Naive B cell (primary cell): ENCODE measurements around the gene DPH6. TPM values are rescaled to one million over a fixed set of nuclear protein-coding genes. Genes with fewer than 3 reads are reported as not detected.
A peak's percentile ranks its signal among the peaks of the same experiment; 100 is the strongest.

Experiments
- ATAC-seq, 2 donors: fragments of 150-1000 bp; cut with Tn5 transposase; 2 replicates each; pipeline ENCODE4 v1.10.0; 2021; ENCODE audit warnings: low read depth in 2 of 2, mild to moderate bottlenecking in 2 of 2, moderate library complexity in 2 of 2
- DNase-seq: peaks from one replicate; pipeline ENCODE4 v3.0.0; 2022
- H3K27ac Mint-ChIP-seq, 6 donors: one replicate each; pipeline ENCODE4 v1.8.0; 2020 to 2022; ENCODE audit warnings: mild to moderate bottlenecking in 6 of 6, mixed read lengths in 6 of 6, moderate library complexity in 5 of 6, inconsistent platforms in 2 of 6
- H3K27me3 Mint-ChIP-seq, 3 donors: one replicate each; pipeline ENCODE4 v1.8.0; 2021 to 2022; ENCODE audit warnings: mixed read lengths in 3 of 3, mild to moderate bottlenecking in 1 of 3
- H3K36me3 Mint-ChIP-seq, 2 donors: one replicate each; pipeline ENCODE4 v1.8.0; 2020 to 2022; ENCODE audit warnings: mixed read lengths in 2 of 2, inconsistent platforms in 1 of 2, mild to moderate bottlenecking in 1 of 2
- H3K4me1 Mint-ChIP-seq, 3 donors: one replicate each; pipeline ENCODE4 v1.8.0; 2020 to 2022; ENCODE audit warnings: mixed read lengths in 3 of 3, inconsistent platforms in 1 of 3, mild to moderate bottlenecking in 1 of 3, moderate library complexity in 1 of 3
- H3K4me3 Mint-ChIP-seq, 8 donors: one replicate each; pipeline ENCODE4 v1.8.0; 2020 to 2022; ENCODE audit warnings: mild to moderate bottlenecking in 8 of 8, mixed read lengths in 8 of 8, moderate library complexity in 8 of 8, inconsistent platforms in 2 of 8
- H3K9me3 Mint-ChIP-seq, 7 donors: one replicate each; pipeline ENCODE4 v1.8.0; 2020 to 2022; ENCODE audit warnings: mixed read lengths in 7 of 7, mild to moderate bottlenecking in 5 of 7, inconsistent platforms in 2 of 7, moderate library complexity in 1 of 7
- polyA plus RNA-seq, 6 donors: library from polyadenylated mRNA; unstranded; fragments of 300-500 nt; fragmentation: Illumina TruSeq; gene quantifications; one replicate each; pipeline ENCODE4 v1.2.3, GENCODE V29; 2021; ENCODE audit warnings: low read depth in 6 of 6

The DPH6 gene
- polyA plus RNA-seq, 6 donors from 2014 or later, result 14.1 to 31.0 (median 22.3) TPM

DNA sequence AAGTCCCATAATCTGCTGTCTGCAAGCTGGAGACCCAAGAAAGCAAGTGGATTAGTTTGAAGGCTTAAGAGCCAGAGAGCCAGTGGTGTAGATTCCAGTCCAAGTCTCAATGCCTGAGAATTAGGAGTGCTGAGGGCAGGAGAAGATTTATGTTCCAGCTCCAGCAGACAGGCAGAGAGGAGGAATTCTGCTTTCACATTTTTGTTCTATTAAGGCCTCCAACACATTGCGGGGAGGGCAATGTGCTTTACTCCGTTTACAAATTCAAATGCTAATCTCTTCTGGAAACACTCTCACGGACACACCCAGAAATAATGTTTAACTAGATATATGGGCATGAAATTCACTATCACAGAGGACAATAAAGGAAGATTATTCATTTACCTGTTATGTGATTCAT is 54.0 kb downstream of the DPH6 start:
- no peak overlapping the region for H3K27ac Mint-ChIP-seq
- DNase-seq (no peak), ATAC-seq (no peak)
- peaks cover 5 to 6% (median 5%) of the 10 kb centered on the region in 3 donors for H3K4me1 Mint-ChIP-seq
- H3K9me3 Mint-ChIP-seq, result peaks cover 7 to 21% (median 12%) of the 10 kb centered on the region in 7 donors
- H3K36me3 Mint-ChIP-seq, result peaks cover 16 to 26% of the 10 kb centered on the region in 2 donors
- no peak overlapping the region for H3K4me3 Mint-ChIP-seq
- no peaks in the 10 kb centered on the region for H3K27me3 Mint-ChIP-seq

DNA sequence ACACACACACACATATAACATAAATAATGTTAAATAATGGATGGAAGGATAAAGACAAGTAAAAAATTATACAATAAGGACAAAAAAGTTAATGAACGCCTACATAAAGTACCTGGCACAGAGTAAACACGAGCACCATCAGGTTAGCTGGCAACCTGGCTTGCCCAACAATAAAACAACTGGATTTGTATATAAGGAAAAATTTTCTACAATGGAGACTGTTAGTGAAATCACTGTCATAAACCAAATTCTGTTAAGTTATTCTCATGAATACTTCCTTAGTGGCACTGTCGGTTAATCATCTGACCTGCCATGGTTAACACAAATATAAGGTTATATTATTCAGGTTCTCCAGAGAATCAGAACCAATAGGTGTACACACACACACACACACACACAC is 54.8 kb downstream of the DPH6 start:
- H3K36me3 Mint-ChIP-seq, result peaks cover 24 to 31% of the 10 kb centered on the region in 2 donors
- H3K9me3 Mint-ChIP-seq, result peaks cover 9 to 27% (median 18%) of the 10 kb centered on the region in 7 donors
- no peaks in the 10 kb centered on the region for H3K4me1 Mint-ChIP-seq
- no peak overlapping the region for H3K4me3 Mint-ChIP-seq
- H3K27me3 Mint-ChIP-seq, result no peaks in the 10 kb centered on the region
- no peak overlapping the region for H3K27ac Mint-ChIP-seq
- no peak for ATAC-seq
- no peak for DNase-seq

DNA sequence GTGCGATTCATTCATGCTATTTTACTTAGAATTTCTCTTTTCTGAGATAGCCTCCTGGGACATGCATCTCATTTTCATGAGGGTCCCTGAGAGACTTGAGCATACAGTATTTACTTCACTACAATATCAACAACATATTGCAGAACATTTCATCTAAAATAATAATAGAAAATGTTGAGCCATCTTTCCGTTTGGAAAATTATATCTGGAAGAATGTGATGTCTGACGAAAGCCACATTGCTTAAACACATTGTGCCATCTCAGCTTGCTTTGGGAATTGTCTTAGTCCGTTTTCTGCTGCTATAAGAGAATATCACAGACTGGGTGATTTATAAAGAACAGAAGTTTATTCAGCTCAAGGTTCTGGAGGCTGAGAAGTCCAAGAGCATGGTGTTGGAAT is 55.5 kb downstream of the DPH6 start:
- Mint-ChIP-seq H3K27ac (no peak overlapping the region), H3K4me1 (no peaks in the 10 kb centered on the region), H3K9me3 (peaks cover 13 to 34% (median 23%) of the 10 kb centered on the region in 7 donors), H3K27me3 (no peaks in the 10 kb centered on the region), H3K36me3 (peaks cover 30 to 38% of the 10 kb centered on the region in 2 donors), H3K4me3 (no peak overlapping the region)
- ATAC-seq (no peak), DNase-seq (no peak)

DNA sequence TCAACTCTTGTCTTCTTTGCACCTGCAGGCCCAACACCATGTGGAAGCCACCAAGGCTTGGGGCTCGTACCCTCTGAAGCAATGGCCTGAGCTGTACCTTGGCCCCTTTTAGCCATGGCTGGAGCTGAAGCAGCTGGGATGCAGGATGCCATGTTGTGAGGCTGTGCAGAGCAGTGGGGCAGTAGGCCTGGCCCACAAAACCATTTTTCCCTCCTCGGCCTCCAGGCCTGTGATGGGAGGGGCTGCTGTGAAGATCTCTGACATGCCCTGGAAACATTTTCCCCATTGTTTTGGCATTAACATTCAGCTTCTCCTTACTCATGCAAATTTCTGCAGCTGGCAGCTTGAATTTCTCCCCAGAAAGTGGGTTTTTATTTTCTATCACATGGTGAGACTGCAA is 58.5 kb downstream of the DPH6 start:
- H3K4me1 Mint-ChIP-seq, result peaks cover 0 to 2% (median 0%) of the 10 kb centered on the region in 3 donors
- DNase-seq (no peak), ATAC-seq (no peak)
- peaks cover 13 to 34% (median 26%) of the 10 kb centered on the region in 7 donors for H3K9me3 Mint-ChIP-seq
- H3K4me3 Mint-ChIP-seq, result no peak overlapping the region
- H3K27ac Mint-ChIP-seq, result no peak overlapping the region
- no peaks in the 10 kb centered on the region for H3K27me3 Mint-ChIP-seq
- H3K36me3 Mint-ChIP-seq, result peaks cover 32 to 53% of the 10 kb centered on the region in 2 donors

DNA sequence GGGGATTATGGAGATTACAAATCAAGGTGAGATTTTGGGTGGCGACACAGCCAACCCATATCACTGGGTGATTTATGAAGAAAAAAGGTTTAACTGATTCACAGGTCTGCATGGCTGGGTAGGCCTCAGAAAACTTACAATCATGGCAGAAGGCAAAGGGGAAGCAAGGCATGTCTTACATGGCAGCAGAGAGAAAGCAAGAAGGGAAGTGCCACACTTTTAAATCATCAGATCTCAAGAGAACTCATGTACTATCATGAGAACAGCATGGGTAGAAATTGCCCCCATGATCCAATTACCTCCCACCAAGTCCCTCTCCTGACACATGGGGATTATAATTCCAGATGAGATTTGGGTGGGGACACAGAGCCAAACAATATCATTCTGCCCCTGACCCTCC is 59.7 kb downstream of the DPH6 start:
- H3K9me3 Mint-ChIP-seq, result peaks cover 13 to 34% (median 26%) of the 10 kb centered on the region in 7 donors
- no peak overlapping the region for H3K27ac Mint-ChIP-seq
- peaks cover 32 to 53% of the 10 kb centered on the region in 2 donors for H3K36me3 Mint-ChIP-seq
- no peak for DNase-seq
- H3K4me1 Mint-ChIP-seq, result peaks cover 0 to 2% (median 0%) of the 10 kb centered on the region in 3 donors
- H3K4me3 Mint-ChIP-seq, result peak overlapping the region in 1 of 8 donors; percentile 18
- no peaks in the 10 kb centered on the region for H3K27me3 Mint-ChIP-seq
- ATAC-seq, result no peak

DNA sequence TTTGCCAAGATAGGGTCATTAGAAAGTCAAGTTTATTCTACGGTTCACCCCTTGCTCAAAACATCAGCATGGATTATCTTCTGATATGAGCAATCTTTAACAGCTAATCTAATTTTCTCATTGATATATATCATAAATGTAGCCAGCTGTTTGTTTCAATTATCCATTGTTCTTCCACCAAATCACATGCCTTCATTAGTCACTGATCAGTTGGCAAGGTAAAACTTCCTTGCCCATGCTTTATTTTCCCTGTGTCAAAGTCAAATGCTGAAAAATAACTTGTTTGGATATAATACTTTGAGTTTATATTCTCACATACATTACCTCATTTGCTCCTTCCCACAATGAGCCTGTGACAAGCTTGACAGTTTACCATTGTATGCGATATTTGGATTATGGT is 60.6 kb downstream of the DPH6 start:
- ATAC-seq (no peak), DNase-seq (no peak)
- no peak overlapping the region for H3K27ac Mint-ChIP-seq
- no peaks in the 10 kb centered on the region for H3K27me3 Mint-ChIP-seq
- peaks cover 32 to 47% of the 10 kb centered on the region in 2 donors for H3K36me3 Mint-ChIP-seq
- H3K9me3 Mint-ChIP-seq, result peaks cover 13 to 34% (median 26%) of the 10 kb centered on the region in 7 donors
- no peak overlapping the region for H3K4me3 Mint-ChIP-seq
- peaks cover 0 to 2% (median 0%) of the 10 kb centered on the region in 3 donors for H3K4me1 Mint-ChIP-seq

DNA sequence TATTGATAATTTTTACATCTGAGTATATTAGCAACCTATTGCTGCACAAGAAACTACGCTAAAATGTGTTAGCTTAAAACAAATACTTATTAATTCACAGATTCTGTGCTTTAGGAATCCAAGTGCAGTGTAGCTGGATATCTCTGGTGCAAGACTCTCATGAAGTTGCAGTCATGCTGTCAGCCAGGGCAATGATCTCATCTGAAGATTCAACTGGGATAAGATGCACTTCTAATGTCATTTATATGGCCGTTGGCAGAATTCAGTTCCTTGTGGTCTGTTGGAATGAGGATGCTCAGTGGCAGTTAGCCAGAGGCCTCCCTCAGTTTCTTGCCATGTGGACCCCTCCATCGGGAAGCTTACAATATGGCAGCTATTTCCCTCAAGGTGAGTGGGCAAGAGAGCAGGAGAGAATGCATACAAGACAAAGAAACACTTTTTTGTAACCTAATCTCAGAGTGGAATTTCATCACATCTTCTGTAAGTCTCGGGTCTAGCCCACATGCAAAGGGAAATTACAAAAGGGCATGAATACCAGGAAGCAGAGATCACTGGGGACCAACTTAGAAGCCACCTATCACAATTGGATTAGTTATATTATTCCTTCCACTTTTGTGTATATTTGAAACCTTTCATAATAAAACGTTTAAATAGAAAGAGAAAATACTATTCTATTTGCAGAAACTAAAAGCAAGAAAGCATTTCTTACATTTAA is 61.6 kb downstream of the DPH6 start:
- Mint-ChIP-seq H3K4me3 (no peak overlapping the region), H3K27me3 (no peaks in the 10 kb centered on the region), H3K9me3 (peaks cover 13 to 34% (median 26%) of the 10 kb centered on the region in 7 donors), H3K36me3 (peaks cover 32 to 47% of the 10 kb centered on the region in 2 donors), H3K27ac (no peak overlapping the region), H3K4me1 (peaks cover 0 to 2% (median 0%) of the 10 kb centered on the region in 3 donors)
- DNase-seq, result no peak
- no peak for ATAC-seq

DNA sequence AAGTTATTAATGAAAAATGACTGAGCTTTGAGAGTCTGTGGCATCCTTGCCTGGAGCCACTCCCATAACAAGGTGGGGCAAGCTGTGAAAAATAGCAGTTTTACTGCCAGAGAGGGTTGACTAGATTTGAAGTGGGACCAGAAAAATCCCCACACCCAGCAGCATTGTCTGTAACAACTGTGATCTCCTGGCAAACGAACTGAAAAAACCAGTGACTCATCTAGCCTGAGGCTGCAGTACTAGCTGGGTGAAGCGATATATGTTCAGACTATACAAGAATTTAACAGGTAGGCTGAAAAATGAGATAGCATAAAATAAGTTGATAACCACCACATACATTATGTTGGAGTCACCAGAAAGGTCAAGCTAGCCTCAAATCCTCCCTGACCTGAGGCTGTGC is 64.0 kb downstream of the DPH6 start:
- ATAC-seq, result no peak
- DNase-seq, result no peak
- no peaks in the 10 kb centered on the region for H3K27me3 Mint-ChIP-seq
- peaks cover 16 to 27% of the 10 kb centered on the region in 2 donors for H3K36me3 Mint-ChIP-seq
- H3K4me1 Mint-ChIP-seq, result peaks cover 0 to 2% (median 0%) of the 10 kb centered on the region in 3 donors
- no peak overlapping the region for H3K4me3 Mint-ChIP-seq
- no peak overlapping the region for H3K27ac Mint-ChIP-seq
- H3K9me3 Mint-ChIP-seq, result peaks cover 6 to 17% (median 13%) of the 10 kb centered on the region in 7 donors

DNA sequence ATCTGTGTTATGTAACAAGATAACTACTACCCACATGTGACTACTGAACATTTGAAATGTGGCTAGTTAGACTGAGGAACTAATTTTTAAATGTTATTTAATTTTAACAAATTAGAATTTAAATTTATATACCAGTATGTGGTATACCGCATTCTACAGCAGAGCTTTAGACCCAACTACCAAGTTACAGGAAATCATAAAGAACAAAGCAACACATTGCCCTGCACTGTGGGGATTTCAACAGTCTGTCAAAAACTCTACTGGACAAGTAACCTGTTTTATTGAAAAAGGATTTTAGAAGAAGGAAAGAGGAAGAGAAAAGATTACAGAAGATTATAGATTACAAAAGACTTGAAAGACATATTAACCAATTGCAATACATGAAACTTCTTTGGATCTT is 64.9 kb downstream of the DPH6 start:
- Mint-ChIP-seq H3K4me1 (peaks cover 0 to 2% (median 0%) of the 10 kb centered on the region in 3 donors), H3K36me3 (peaks cover 7 to 20% of the 10 kb centered on the region in 2 donors), H3K27ac (no peak overlapping the region), H3K9me3 (peaks cover 3 to 9% (median 6%) of the 10 kb centered on the region in 7 donors), H3K4me3 (no peak overlapping the region), H3K27me3 (no peaks in the 10 kb centered on the region)
- DNase-seq (no peak), ATAC-seq (no peak)

DNA sequence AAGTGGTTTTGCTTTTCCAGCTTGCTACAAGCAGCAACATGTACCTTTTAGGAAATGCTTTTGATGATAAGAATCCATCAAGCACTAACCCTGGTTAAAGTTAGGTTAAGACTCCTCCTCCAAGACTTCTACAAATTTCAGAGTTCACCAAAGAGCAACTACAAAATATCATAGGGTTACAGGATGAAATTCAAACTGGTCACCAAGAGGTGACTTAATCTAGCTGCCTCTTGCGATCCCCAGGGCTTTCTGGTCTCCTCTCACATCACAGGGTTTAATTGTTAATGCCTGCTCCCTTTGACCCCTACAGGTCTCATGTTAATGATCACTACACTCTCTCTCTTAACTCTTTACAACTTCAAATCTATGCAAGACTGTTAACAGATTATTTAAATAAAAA is 66.5 kb downstream of the DPH6 start:
- Mint-ChIP-seq H3K4me3 (no peak overlapping the region), H3K4me1 (peaks cover 0 to 2% (median 0%) of the 10 kb centered on the region in 3 donors), H3K9me3 (peaks cover 0 to 2% (median 0%) of the 10 kb centered on the region in 7 donors), H3K27ac (no peak overlapping the region), H3K27me3 (no peaks in the 10 kb centered on the region), H3K36me3 (peaks cover 0 to 7% of the 10 kb centered on the region in 2 donors)
- ATAC-seq, result no peak
- DNase-seq, result no peak

DNA sequence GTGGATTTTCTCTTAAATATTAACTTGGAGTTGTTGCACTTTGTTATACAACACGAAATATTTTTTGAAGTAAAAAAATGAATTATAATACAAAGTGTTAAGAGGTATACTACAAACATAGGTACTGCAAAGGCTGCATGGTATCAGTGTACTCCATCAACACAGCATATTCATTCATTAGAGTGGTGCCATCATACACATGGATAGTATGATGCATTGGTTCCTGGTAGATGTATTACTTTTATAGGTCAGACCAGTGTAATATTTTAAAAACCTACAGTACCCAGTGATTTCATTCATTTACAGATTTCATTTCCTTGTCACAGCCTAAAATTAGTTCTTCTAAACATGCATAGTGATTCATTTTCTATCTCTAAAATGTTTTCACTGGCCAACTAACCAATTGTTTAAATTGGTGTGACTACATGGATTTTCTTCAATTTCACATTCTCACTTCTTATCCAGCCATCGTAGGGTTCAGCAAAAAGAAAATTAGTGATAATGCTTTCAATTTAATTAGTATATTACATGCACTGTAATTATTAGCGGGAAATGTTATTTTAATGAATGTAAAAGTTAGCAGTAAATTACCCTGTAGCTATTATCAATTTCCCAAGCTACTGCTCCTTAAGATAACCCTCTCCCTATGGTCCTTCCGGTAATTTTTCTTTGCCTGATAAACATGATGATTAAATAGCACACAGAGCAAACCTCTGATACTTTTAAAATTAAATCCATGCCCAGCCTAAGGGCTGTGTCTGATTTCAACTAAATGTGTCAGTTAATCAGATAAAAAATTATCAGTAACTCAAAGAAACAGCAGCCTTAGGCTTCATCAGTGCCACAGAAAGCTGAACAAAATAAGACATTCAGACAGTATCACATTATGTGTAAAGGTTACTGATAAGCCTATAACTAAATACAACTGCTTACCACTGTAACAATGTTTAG is 68.4 kb downstream of the DPH6 start:
- no peaks in the 10 kb centered on the region for H3K27me3 Mint-ChIP-seq
- DNase-seq (no peak), ATAC-seq (no peak)
- no peaks in the 10 kb centered on the region for H3K36me3 Mint-ChIP-seq
- H3K4me1 Mint-ChIP-seq, result no peaks in the 10 kb centered on the region
- H3K27ac Mint-ChIP-seq, result peak overlapping the region in 1 of 6 donors; percentile 18
- no peak overlapping the region for H3K4me3 Mint-ChIP-seq
- H3K9me3 Mint-ChIP-seq, result no peaks in the 10 kb centered on the region

DNA sequence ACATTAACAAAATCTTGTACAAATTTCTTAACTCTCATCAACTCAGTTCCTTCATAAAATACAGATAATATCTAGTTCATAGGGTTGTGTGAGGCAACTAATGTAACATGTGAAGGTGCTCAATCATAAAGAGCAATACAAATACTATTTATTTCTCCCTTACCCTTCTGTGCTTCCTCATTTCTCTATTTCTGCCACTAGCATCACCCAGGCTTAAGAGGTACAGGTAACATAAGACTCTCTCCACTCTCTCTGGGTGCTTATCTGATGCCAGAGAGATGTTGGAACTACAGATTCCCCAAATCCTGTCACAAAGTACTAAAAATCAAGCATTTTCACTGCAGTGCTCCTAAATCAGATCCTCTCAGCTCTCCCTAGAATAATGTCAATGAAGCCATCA is 74.9 kb downstream of the DPH6 start:
- Mint-ChIP-seq H3K4me1 (no peaks in the 10 kb centered on the region), H3K36me3 (peaks cover 17 to 25% of the 10 kb centered on the region in 2 donors), H3K27me3 (no peaks in the 10 kb centered on the region), H3K9me3 (peaks cover 0 to 2% (median 0%) of the 10 kb centered on the region in 7 donors), H3K4me3 (no peak overlapping the region), H3K27ac (no peak overlapping the region)
- no peak for ATAC-seq
- no peak for DNase-seq

DNA sequence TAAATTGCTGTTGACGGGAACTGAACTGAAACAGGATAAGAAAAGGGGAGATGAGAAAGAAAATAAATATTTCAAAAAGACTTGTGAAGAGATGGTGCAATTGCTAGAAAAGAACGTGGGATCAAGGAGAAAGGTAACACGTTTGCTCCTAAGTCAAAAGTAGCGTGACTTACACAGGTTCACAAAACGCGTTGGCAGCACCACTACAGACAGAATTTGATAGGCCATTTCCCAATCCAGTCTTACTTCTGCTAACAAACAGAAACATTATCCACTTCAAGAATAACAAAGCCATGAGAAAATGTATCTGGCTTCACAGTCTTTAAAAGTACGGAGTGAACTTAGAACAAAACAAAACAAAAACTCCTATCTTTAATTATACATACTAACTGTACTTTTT is 75.5 kb downstream of the DPH6 start:
- Mint-ChIP-seq H3K27me3 (no peaks in the 10 kb centered on the region), H3K36me3 (peaks cover 17 to 25% of the 10 kb centered on the region in 2 donors), H3K9me3 (peaks cover 0 to 2% (median 0%) of the 10 kb centered on the region in 7 donors), H3K4me1 (no peaks in the 10 kb centered on the region), H3K27ac (no peak overlapping the region), H3K4me3 (no peak overlapping the region)
- DNase-seq (no peak), ATAC-seq (no peak)
